ENCODE measurements around the gene ADRA2B. TPM values are rescaled to one million over a fixed set of nuclear protein-coding genes. Genes with fewer than 3 reads are reported as not detected.
"Not testable (repeated sequence)": the region's sequence is repeated elsewhere in the genome, so short reads cannot be mapped to it uniquely, and the experiment has no call there.

Gene ADRA2B
- total RNA-seq, 1 experiment from 2014 or later, result 4.7 TPM

DNA sequence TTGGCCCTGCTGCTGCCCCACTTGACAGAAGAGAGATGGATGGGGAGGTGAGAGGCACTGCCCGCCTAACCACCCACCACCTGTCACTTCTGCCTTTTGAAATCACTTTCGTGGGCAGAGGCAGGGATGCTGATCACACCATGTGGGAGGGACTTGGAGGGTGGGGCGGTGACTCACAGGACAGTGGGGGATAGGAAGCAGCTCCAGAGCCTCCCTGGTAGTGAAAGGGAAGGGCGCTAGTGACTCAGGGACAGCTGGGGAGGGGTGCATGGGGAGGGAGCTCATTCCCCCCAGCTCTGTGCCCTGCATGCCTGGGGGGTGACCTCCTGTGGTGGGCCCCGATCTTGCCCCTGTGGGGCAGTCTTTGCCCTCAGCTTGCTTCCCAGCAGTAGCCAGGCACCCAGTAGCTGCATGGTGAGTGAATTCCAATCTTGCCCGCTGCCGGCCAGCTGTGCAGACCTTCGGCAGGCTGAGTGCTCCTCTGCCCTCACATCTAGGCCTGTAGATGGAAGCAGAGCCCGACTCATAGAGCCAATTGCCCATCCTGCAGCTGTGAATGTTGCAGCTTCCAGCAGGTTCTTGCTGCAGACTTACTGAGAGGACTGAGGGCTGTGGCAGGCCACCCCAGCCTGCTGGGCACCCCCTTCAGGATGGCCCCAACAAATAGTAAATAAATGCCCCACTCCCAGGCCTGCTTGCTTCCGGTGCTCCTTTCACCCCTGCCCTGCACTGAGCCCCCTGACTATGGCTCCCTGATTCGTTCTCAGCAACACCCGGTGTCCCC, 53.1 kb downstream of the ADRA2B start:
- H3K4me1 Mint-ChIP-seq; H3K4me3 Mint-ChIP-seq; H3K9me3 Mint-ChIP-seq; H3K36me3 Mint-ChIP-seq; DNase-seq (ENCODE audit: low spot score); POLR2A ChIA-PET; H3K27ac Mint-ChIP-seq; H3K27me3 Mint-ChIP-seq (ENCODE audit: low read depth): not testable (repeated sequence)
- CTCF ChIA-PET, result interaction anchor here (1.1 kb wide), 1 partner anchor 111 kb away, joined by 3 read pairs; no protein-coding TSS in a partner anchor
- peak; percentile 38 for ATAC-seq

Other genes starting within 250 kb of the ADRA2B start
- 8.7 to 12.6 TPM (median 11.7 TPM) in 3 replicates for gene ANKRD36C, start 124.7 kb downstream of the ADRA2B start, total RNA-seq (2021)
- gene GPAT2, start 81.7 kb downstream of the ADRA2B start, total RNA-seq (2021), result 0.20 to 0.66 TPM (median 0.55 TPM) in 3 replicates
- 0.69 to 1.4 TPM (median 0.79 TPM) in 3 replicates for gene ASTL, start 21.9 kb upstream of the ADRA2B start, total RNA-seq (2021)
- 4.7 to 6.8 TPM (median 5.8 TPM) in 3 replicates for gene DUSP2, start 28.9 kb upstream of the ADRA2B start, total RNA-seq (2021)
- gene STARD7, start 92.3 kb upstream of the ADRA2B start, total RNA-seq (2021), result 199 to 217 TPM (median 201 TPM) in 3 replicates
- gene TMEM127, start 149.4 kb upstream of the ADRA2B start, total RNA-seq (2021), result 22.9 to 25.6 TPM (median 24.7 TPM) in 3 replicates
- 71.9 to 82.8 TPM (median 72.0 TPM) in 3 replicates for gene CIAO1, start 149.7 kb upstream of the ADRA2B start, total RNA-seq (2021)
- gene SNRNP200, start 189.0 kb upstream of the ADRA2B start, total RNA-seq (2021), result 194 to 226 TPM (median 201 TPM) in 3 replicates
- 11.7 to 17.3 TPM (median 13.7 TPM) in 3 replicates for gene ITPRIPL1, start 208.7 kb upstream of the ADRA2B start, total RNA-seq (2021)
- gene NCAPH, start 219.2 kb upstream of the ADRA2B start, total RNA-seq (2021), result 46.7 to 51.9 TPM (median 48.1 TPM) in 3 replicates

Measured in WTC11 (cell line).